ENCODE data around the gene TMEM132D. TPM values are rescaled to one million over a fixed set of nuclear protein-coding genes. Genes with fewer than 3 reads are reported as not detected.

TMEM132D gene
- total and polyA plus RNA-seq, 8 donors, result 0.26 to 2.5 (median 0.88) TPM; not detected in 1

DNA sequence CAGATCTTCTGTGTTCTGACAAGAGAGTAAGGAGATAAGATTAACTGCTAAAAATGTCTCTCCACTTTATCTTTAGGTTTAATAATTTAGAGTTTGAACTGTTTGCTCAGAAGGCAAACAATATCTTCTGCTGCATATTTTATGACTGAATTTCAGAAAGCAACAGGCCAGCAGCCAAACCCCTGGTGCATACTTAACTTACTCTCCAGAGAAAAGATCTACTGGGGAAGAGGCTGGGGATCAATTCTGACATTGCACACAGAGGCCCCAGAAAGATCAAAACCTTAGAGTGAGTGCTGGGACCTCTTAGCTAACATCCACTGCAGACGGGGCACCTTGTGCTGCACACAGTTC is 518.2 kb downstream of the TMEM132D start:
- intact Hi-C loops (cut with DNase I), result no loop called here
- TF ChIP-seq, protein P1, sequence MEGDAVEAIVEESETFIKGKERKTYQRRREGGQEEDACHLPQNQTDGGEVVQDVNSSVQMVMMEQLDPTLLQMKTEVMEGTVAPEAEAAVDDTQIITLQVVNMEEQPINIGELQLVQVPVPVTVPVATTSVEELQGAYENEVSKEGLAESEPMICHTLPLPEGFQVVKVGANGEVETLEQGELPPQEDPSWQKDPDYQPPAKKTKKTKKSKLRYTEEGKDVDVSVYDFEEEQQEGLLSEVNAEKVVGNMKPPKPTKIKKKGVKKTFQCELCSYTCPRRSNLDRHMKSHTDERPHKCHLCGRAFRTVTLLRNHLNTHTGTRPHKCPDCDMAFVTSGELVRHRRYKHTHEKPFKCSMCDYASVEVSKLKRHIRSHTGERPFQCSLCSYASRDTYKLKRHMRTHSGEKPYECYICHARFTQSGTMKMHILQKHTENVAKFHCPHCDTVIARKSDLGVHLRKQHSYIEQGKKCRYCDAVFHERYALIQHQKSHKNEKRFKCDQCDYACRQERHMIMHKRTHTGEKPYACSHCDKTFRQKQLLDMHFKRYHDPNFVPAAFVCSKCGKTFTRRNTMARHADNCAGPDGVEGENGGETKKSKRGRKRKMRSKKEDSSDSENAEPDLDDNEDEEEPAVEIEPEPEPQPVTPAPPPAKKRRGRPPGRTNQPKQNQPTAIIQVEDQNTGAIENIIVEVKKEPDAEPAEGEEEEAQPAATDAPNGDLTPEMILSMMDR (IDR thresholded peaks at IDR 0.05), result no peak
- Histone ChIP-seq H3K27ac (no peak overlapping the region), H3K4me1 (no peaks in the 10 kb centered on the region), H3K9me3 (peaks cover 0 to 15% of the 10 kb centered on the region in 2 donors), H3K36me3 (no peaks in the 10 kb centered on the region), H3K4me3 (no peak overlapping the region), H3K27me3 (no peaks in the 10 kb centered on the region)
- DNase-seq (no peak), ATAC-seq (no peak)

DNA sequence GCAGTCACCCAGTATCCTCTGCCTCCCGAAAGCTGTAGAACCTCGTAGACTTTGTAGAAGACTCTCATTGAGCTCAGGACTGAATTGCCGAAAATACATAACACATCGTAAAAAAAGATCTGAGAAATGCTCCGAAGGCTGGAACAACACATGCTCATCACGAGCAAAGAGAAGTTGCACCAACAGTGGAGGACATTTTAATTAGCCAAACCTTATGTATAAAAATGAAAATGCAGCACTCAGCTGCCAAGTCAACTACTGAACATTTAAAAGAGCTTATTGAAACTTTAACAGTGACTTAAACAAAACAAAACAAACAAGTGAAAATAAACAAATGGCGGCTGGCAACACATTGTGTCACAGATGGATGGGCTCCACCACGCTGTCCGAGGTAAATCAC is 519.9 kb downstream of the TMEM132D start:
- Histone ChIP-seq H3K4me3 (no peak overlapping the region), H3K4me1 (no peaks in the 10 kb centered on the region), H3K27me3 (no peaks in the 10 kb centered on the region), H3K36me3 (no peaks in the 10 kb centered on the region), H3K27ac (no peak overlapping the region), H3K9me3 (peaks cover 0 to 15% of the 10 kb centered on the region in 2 donors)
- ATAC-seq (no peak), DNase-seq (no peak)
- intact Hi-C loops (cut with DNase I), result no loop called here
- TF ChIP-seq, protein P1 (IDR thresholded peaks at IDR 0.05), result no peak

DNA sequence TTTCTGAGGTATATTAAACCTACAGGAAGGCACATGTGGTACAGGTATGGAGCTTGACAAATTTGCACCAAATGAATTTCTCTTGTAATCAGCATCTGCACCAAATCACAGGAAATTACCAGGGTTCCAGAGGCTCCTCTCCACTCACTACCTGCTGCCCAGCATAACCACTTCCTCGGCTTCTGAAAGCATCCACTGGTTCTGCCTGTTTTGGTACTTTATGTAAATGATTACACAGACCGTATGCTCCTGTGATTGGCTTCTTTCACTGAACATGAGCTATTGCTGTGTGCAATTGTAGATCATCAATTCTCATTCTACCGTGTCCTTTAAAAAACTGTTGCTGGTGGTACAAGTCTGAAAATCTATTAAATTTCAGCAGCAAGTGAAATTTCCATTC is 522.1 kb downstream of the TMEM132D start:
- Histone ChIP-seq H3K27me3 (no peaks in the 10 kb centered on the region), H3K27ac (no peak overlapping the region), H3K9me3 (peaks cover 0 to 18% of the 10 kb centered on the region in 2 donors), H3K4me3 (no peak overlapping the region), H3K36me3 (no peaks in the 10 kb centered on the region), H3K4me1 (no peaks in the 10 kb centered on the region)
- TF ChIP-seq, protein P1 (IDR thresholded peaks at IDR 0.05), result no peak
- intact Hi-C loops (cut with DNase I), result no loop called here
- ATAC-seq, result peak; percentile 57
- peak in 1 of 4 donors; percentile 10 for DNase-seq

DNA sequence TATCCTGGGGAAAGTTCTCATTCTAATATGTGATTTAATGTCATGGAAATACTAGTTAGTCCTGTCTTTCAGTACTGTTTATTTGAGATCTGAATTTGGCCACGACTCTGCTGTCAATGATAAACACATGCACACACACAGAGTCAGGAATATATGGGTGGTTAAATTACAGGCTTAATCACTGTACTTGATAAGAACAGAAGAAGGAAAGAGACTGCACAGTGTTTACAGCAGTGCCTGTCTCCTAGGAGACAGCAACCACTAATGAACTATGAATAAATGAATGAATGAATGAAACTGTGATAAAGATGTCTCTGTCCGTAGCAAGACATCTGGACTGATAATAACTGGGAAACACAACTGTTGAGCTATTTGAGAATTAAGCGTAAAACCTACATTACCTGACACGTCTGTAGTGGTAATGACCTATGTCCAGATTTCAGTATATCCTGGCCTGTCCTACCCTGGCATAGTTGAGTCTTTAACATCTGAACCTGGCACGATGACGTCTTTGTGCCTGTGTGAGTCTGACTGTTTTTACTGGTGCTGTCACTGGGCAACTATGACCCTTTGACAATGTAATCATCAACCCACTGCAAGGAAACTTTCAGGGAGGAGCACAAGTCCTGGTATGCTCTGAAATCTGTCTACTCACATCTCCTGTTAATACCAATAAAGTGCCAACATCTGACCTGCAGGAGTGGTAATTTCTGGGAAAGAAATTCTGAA is 524.6 kb downstream of the TMEM132D start:
- TF ChIP-seq, protein P1 (IDR thresholded peaks at IDR 0.05), result no peak
- Histone ChIP-seq H3K36me3 (no peaks in the 10 kb centered on the region), H3K27ac (no peak overlapping the region), H3K4me3 (no peak overlapping the region), H3K27me3 (no peaks in the 10 kb centered on the region), H3K4me1 (no peaks in the 10 kb centered on the region), H3K9me3 (peaks cover 0 to 10% of the 10 kb centered on the region in 2 donors)
- no peak for DNase-seq
- ATAC-seq, result no peak
- intact Hi-C loops (cut with DNase I), result no loop called here

DNA sequence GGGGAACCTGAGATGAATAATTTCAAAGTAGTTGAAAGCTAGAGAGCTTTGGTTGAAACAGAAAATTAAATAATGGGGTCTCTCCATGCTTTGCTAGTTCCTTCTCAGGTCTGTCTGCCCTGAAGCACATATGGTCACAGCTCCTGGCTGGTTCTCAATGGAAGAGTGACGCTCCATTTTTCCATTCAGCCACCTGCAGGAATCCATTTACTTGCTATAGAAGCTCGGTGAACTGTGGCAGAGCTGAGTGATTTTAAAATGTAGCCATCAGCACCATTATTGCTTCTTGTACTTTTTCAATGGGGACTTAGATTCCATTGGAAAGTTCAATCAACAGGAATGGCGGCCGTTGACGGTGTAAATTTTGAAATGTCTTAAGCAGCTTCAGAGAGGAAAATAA is 525.3 kb downstream of the TMEM132D start:
- H3K9me3 ChIP-seq, result peaks cover 0 to 8% of the 10 kb centered on the region in 2 donors
- no peak for ATAC-seq
- H3K4me3 ChIP-seq, result no peak overlapping the region
- no peak overlapping the region for H3K27ac ChIP-seq
- H3K36me3 ChIP-seq, result no peaks in the 10 kb centered on the region
- intact Hi-C loops (cut with DNase I), result no loop called here
- no peak for DNase-seq
- TF ChIP-seq, protein P1 (IDR thresholded peaks at IDR 0.05), result no peak
- no peaks in the 10 kb centered on the region for H3K27me3 ChIP-seq
- no peaks in the 10 kb centered on the region for H3K4me1 ChIP-seq
